Fibroblast of pulmonary artery (primary cell): ENCODE measurements around the gene CNTNAP2.
"Not testable (repeated sequence)": the region's sequence is repeated elsewhere in the genome, so short reads cannot be mapped to it uniquely, and the experiment has no call there.

Source experiments
- DNase-seq: peaks from one replicate; pipeline ENCODE4 v3.0.0-alpha.2; 2010; ENCODE audit warnings: low read depth
- H3K4me3 ChIP-seq: replicated peaks from 2 replicates; pipeline ENCODE4 v1.5.1; 2011; ENCODE audit warnings: low read depth, mild to moderate bottlenecking, control low read depth, low read length, moderate library complexity
- CTCF ChIP-seq: IDR thresholded peaks from 2 replicates; pipeline ENCODE4 v1.5.1; 2011; ENCODE audit warnings: mild to moderate bottlenecking, control low read depth, low read length, inconsistent platforms; ENCODE audit errors: missing control alignments

CNTNAP2 gene

GRCh38 chr7:148325208-148325607, 2208.6 kb downstream of the CNTNAP2 start:
- DNase-seq, result no peak
- no peak overlapping the region for H3K4me3 ChIP-seq
- no peak for TF ChIP-seq CTCF

- H3K4me3 ChIP-seq, result no peak overlapping the region
- TF ChIP-seq CTCF, result no peak
- no peak for DNase-seq
Observed at GRCh38 chr7:148327379-148327778, 2210.8 kb downstream of the CNTNAP2 start.

- no peak for TF ChIP-seq CTCF
- H3K4me3 ChIP-seq, result no peak overlapping the region
- no peak for DNase-seq
Observed at GRCh38 chr7:148328906-148329305, 2212.3 kb downstream of the CNTNAP2 start.

- no peak overlapping the region for H3K4me3 ChIP-seq
- TF ChIP-seq CTCF, result no peak
- no peak for DNase-seq
Observed at GRCh38 chr7:148330124-148330818, 2213.7 kb downstream of the CNTNAP2 start.

- no peak for DNase-seq
- TF ChIP-seq CTCF, result no peak
- H3K4me3 ChIP-seq, result no peak overlapping the region
Observed at GRCh38 chr7:148330822-148331221, 2214.2 kb downstream of the CNTNAP2 start.

GRCh38 chr7:148331456-148331855, 2214.9 kb downstream of the CNTNAP2 start:
- H3K4me3 ChIP-seq, DNase-seq: not testable (repeated sequence)

- H3K4me3 ChIP-seq, result no peak overlapping the region
- TF ChIP-seq CTCF, result no peak
- no peak for DNase-seq
Observed at GRCh38 chr7:148332191-148333186, 2215.9 kb downstream of the CNTNAP2 start.
